ENCODE measurements around the gene EFHC2.

DNA sequence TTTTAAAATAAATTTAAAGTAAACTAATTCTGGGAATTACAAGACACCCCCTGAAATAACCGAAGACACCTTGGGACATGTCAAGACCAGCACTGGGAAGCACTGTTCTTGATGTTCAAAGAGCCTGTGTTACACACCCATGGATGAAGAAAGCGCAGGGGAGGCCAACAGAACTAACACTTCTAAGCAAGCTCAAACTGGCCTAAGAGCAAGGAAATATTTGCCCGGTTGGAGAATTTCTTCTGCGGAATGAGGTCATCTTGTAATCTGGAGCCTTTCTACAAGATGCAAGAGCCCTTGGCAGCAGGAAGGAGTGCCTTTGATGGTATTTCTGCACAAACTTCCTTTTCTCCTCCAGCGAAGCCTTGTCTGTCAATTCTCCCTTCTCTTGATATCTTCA is 9.3 kb upstream of the EFHC2 start:
- TF ChIP-seq, protein P1, sequence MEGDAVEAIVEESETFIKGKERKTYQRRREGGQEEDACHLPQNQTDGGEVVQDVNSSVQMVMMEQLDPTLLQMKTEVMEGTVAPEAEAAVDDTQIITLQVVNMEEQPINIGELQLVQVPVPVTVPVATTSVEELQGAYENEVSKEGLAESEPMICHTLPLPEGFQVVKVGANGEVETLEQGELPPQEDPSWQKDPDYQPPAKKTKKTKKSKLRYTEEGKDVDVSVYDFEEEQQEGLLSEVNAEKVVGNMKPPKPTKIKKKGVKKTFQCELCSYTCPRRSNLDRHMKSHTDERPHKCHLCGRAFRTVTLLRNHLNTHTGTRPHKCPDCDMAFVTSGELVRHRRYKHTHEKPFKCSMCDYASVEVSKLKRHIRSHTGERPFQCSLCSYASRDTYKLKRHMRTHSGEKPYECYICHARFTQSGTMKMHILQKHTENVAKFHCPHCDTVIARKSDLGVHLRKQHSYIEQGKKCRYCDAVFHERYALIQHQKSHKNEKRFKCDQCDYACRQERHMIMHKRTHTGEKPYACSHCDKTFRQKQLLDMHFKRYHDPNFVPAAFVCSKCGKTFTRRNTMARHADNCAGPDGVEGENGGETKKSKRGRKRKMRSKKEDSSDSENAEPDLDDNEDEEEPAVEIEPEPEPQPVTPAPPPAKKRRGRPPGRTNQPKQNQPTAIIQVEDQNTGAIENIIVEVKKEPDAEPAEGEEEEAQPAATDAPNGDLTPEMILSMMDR (conservative IDR thresholded peaks at IDR 0.05 in 1 of 2, IDR thresholded peaks at IDR 0.05 in 1 of 2; ENCODE audit: extremely low read depth in 1 of 2, insufficient read depth in 1 of 2, low read depth in 1 of 2, low read length in 2 of 2): no peak
- no peak for TF ChIP-seq EZH2 (IDR thresholded peaks at IDR 0.05; ENCODE audit: borderline replicate concordance, low read length)
